Mononuclear cell (primary cell): ENCODE measurements around the gene FAR2. TPM values are rescaled to one million over a fixed set of nuclear protein-coding genes. Genes with fewer than 3 reads are reported as not detected.

Experiments used
- H3K27me3 ChIP-seq: 2 replicates; pipeline ENCODE4 v1.6.0; 2011; ENCODE audit warnings: low read length, control low read depth; ENCODE audit not compliant: insufficient read depth
- H3K4me1 ChIP-seq: 2 replicates; pipeline ENCODE4 v1.5.1; 2011; ENCODE audit warnings: mild to moderate bottlenecking, low read length, control low read depth; ENCODE audit not compliant: insufficient read depth
- H3K4me3 ChIP-seq: 2 replicates; pipeline ENCODE4 v1.5.1; 2011; ENCODE audit warnings: mild to moderate bottlenecking, low read length, moderate library complexity
- H3K9me3 ChIP-seq: 2 replicates; pipeline ENCODE4 v1.5.1; 2011; ENCODE audit warnings: low read depth, mild to moderate bottlenecking, control low read depth, low read length
- total RNA-seq: library from RNA; depleted of rRNA; stranded (reverse); fragments of >200 nt; gene quantifications from one replicate; pipeline ENCODE4 v1.2.3, GENCODE V29; 2012

Gene FAR2
- total RNA-seq, 1 donor, result 7.0 TPM

DNA sequence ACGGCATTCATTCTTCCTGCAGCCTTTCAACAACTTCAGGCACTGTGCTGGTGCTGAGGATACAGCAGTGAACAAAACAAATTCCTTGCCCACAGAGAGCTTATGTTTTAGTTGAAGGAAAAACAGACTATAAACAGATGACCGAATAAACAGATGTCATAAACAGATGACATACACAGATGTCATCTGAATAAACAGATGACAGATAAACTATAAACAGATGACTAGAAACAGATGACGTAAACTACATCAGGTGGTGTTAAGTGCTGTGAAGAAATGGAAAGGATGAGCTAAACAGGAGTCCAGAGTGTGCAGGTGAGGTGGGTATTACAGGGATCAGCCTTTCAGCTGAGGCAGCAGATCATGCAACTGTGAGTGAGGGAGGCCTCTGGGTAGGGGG lies 80.9 kb downstream of the FAR2 start:
- H3K27me3 ChIP-seq, result no peaks in the 10 kb centered on the region

DNA sequence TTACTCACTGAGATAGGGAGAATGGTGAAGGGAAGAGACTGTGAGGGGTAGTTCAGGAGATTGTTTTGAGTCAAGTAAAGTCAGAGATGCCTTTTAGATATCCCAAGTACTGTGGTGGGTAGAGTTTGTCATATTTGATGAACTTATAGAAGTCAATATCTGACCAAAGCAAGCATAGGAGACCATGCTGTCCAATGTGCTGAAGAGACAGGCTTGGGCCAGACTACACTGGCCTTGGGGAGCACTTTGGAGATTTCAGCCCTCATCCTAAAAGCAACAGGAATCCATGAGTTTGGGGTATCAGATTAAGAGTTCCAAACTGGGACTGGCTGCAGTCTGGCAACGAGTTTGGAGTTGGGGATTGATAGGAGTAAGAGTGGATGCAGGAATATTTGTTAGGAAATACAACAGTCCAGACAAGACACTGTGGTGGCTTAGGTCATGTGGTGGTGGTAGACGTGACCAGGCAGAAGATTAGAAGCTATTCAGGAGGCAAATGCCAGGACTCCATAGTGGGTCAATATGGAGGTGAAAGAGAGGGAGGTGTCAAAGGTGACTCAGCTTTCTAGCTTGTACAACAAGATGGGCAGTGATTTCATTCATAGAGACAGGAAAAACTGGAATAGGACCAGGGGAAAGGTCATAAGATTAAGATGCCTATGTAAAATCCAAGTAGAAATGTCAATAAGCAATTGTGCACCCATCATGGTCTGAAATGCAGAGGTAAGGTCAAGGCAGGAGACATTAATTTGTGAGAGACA lies 81.9 kb downstream of the FAR2 start:
- no peak overlapping the region for H3K4me3 ChIP-seq
- no peaks in the 10 kb centered on the region for H3K4me1 ChIP-seq
- no peaks in the 10 kb centered on the region for H3K27me3 ChIP-seq
- no peaks in the 10 kb centered on the region for H3K9me3 ChIP-seq

More for the DNA sequence above, 80.9 kb downstream of the FAR2 start:
- H3K4me1 ChIP-seq, result no peaks in the 10 kb centered on the region
- H3K4me3 ChIP-seq, result no peak overlapping the region
- H3K9me3 ChIP-seq, result no peaks in the 10 kb centered on the region

DNA sequence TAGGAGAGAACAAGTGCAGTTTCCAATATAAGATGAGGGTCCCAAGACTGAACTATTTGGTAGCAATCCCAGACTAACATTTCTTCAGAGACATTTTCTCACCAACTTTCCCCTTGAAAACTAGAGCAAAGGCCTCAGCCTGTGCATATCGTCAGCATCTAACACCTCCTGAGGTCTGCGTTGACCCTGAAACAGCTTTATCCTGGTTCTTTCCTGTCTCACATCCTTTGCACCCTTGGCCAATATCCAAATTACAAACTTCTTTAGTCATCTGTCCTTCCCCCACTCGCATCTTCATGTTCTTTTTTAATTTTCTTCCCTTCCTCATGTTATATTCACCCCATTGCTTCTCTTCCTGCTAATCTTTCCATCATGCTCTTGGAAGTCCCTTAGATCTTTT lies 83.0 kb downstream of the FAR2 start:
- Histone ChIP-seq H3K4me3 (no peak overlapping the region), H3K27me3 (no peaks in the 10 kb centered on the region), H3K9me3 (no peaks in the 10 kb centered on the region), H3K4me1 (no peaks in the 10 kb centered on the region)

DNA sequence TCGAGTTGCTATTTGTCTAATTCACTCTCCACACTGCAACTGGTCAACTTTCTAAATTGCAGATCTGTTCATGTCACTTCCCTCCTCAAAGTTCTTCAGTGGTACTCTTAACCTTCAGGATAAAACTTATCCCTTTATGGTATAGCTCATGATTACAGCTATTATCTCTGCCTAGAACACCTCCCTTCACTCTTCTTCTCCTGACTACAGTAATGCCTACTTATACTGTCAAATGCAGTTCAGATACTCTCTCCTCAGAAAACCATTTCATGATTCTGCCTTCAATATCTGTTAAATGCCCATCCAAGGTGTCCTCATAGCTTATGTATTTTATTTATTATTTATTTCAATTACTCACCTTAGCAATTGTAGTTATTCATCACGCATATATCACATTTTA lies 85.5 kb downstream of the FAR2 start:
- Histone ChIP-seq H3K4me3 (no peak overlapping the region), H3K9me3 (no peaks in the 10 kb centered on the region), H3K27me3 (no peaks in the 10 kb centered on the region), H3K4me1 (no peaks in the 10 kb centered on the region)

DNA sequence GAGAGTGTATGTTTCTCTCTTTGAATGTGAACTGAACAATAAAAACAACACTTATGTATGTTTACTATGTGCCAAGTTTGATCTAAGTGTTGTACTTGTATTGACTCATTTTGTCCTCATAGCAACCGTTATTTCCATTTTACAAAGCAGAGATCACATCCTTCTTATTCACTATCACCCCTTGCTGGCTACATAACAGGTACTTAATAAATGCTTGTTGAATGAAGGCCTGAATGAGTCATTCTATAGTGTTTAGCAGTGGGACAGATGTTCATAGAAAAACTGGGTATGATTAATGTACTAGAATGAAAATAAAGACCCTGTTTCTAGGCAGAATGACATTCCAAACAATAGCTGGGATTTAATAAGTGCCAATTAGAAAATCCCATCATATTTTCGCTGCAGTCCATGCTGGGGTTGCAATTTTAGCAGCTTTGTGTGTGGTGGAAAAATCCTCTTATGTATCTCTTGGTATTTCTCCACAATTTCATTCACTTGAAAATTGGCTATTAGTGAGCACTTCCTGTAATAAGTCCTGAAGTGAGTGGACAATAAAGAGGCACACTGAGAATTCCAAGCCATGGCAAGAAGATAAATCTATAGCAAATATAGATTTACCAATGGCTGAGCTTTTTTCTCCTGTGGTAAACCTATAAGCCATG lies 86.0 kb downstream of the FAR2 start:
- no peaks in the 10 kb centered on the region for H3K27me3 ChIP-seq
- no peaks in the 10 kb centered on the region for H3K9me3 ChIP-seq
- H3K4me1 ChIP-seq, result no peaks in the 10 kb centered on the region
- no peak overlapping the region for H3K4me3 ChIP-seq

DNA sequence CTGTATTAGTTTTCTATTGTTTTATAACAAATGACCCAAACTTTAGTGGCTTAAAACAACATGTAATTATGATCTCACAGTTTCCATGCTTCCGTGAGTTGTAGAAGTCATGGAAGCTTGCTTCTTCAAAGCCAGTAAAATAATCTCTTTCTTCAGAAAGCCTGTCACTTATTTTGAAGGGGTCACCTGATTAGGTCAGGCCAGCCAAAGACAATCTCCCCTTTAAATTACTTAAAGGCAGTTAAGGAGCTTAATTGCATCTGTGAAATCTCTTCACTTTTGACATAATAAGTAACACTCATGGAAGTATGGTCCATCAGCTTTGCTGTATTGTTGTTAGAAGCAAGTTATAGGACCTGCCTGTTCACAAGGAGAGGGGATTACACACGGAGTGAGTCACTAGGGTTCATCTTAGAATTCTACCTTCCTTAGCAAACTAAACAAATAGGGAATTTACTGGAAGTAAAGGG lies 89.8 kb downstream of the FAR2 start:
- H3K27me3 ChIP-seq, result no peaks in the 10 kb centered on the region
- no peaks in the 10 kb centered on the region for H3K9me3 ChIP-seq
- H3K4me1 ChIP-seq, result peaks cover 27% of the 10 kb centered on the region
- no peak overlapping the region for H3K4me3 ChIP-seq

DNA sequence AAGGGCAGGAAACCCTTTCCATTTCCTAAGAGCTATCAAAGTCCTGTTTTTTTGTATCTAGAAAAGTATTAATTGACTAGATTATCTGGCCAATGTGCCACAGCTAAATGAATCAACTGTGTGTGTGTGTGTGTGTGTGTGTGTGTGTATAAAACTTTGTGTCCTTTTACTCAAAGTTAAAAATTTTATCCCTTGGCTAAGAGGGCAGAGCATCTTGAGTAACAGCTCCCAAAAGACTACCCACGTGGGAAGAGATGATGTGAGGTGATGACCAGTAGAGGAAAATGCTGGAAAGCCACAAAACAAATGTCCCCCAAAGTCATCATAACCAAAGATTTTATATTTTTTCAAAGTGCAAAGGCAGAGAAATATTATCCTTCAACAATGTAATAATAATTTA lies 90.3 kb downstream of the FAR2 start:
- H3K9me3 ChIP-seq, result no peaks in the 10 kb centered on the region
- peaks cover 27% of the 10 kb centered on the region for H3K4me1 ChIP-seq
- no peak overlapping the region for H3K4me3 ChIP-seq
- no peaks in the 10 kb centered on the region for H3K27me3 ChIP-seq

DNA sequence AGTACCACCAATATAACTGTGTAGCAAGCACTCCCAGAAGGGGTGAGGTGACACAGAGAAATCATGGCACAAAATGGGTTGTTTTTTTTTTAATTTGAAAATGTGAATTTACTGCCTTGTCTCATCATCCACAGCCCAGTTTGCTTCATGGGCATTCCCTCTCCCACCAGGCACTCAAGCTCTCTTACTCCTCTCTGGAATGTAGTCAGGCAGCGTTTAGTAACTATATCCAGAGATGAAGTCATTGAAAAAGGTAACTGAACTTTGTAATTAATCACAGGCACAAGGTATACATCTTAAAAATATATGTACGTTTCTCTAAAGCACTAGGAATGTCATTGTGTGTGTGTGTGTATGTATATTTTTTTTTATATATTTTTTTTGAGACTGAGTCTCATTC lies 91.4 kb downstream of the FAR2 start:
- Histone ChIP-seq H3K4me1 (peaks cover 27% of the 10 kb centered on the region), H3K9me3 (no peaks in the 10 kb centered on the region), H3K27me3 (no peaks in the 10 kb centered on the region), H3K4me3 (no peak overlapping the region)

DNA sequence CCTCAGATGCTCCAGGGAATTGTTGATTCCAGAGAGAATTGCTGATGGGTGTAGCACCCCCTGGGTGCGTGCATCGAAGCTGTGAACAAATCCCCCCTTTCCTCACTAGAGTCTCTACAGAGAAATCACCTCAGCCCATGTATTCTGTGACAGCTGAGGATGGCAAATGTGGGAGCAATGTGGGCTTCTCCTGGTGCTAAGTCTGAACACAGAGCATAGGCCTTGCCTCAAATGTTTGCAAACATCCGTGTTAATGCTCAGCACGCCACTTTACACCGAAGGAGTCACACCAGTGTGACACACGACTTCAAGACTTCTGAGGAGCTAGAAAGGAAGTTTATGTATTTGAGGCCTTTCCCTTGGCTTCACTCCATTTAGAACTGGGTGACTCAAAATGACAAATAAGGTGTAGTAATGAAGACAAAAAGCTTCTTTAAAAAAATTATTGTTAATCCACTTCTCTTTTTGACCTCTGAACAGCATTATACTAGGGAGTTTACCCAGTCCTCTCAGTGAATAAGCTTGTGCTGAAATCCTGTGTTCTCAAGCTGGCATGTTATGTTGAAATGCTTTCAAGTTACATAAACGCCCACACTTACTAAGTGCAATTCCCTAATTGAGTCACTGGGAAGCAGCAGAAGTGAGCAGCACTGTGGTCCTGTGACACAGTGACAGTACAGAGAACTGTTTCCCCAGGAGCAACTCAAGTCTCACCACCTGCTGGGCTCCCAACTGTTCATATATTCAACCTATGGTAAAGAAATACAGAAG lies 92.9 kb downstream of the FAR2 start:
- no peak overlapping the region for H3K4me3 ChIP-seq
- H3K27me3 ChIP-seq, result no peaks in the 10 kb centered on the region
- H3K4me1 ChIP-seq, result peaks cover 27% of the 10 kb centered on the region
- H3K9me3 ChIP-seq, result no peaks in the 10 kb centered on the region

DNA sequence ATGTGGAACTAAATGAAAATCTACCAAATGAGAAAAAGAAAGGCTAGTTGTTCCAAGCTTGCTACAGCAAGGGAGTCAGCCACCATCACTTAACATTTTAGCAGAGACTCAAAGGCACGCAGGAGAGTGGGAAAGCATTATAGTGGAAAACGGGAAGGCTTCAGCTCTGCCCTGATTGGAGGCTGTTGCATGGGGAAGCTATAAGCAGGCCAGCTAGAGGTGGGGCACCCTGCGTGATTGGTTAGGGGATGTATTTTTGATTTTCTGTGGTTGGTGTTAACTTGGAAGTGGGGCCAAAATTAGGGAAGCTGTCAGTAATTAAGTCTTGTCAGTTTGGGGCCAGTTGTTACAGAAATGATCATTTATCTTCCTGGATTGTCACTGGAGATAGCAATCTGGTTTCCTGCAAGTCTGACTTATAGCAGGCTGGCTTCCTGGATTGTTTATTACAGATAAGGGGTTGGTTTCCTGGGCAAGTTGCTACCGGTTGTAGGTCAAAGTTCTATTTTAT lies 93.9 kb downstream of the FAR2 start:
- H3K27me3 ChIP-seq, result no peaks in the 10 kb centered on the region
- H3K9me3 ChIP-seq, result no peaks in the 10 kb centered on the region
- peaks cover 27% of the 10 kb centered on the region for H3K4me1 ChIP-seq
- no peak overlapping the region for H3K4me3 ChIP-seq

DNA sequence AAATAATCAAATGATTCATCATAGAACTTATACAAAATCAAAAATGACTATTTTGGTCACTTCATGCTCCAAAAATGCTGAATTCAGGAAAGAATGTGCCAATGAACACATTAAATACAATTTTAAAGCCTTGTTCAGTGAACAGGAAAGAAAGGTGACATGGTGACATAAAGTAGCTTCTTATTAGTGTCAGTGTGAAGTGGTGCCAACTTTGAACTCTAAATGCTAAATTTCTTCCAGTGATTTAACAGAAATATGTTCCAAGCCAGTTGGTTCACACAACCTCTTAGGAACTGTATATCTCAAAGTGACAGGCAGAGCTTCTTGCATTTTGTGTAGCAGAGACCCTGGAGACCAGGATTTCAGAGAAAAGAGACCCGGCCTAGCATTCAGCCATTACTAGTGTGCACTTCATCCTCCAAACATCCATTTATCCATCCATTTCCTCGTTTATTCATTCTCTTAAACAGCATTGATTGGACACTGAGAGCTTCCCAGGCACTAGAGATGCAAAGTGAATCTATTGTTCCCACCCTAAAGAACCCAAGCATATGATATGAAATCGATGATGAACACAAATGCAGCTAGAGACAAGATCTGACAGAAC lies 95.2 kb downstream of the FAR2 start:
- no peaks in the 10 kb centered on the region for H3K9me3 ChIP-seq
- H3K4me1 ChIP-seq, result peaks cover 27% of the 10 kb centered on the region
- H3K27me3 ChIP-seq, result no peaks in the 10 kb centered on the region
- H3K4me3 ChIP-seq, result no peak overlapping the region

DNA sequence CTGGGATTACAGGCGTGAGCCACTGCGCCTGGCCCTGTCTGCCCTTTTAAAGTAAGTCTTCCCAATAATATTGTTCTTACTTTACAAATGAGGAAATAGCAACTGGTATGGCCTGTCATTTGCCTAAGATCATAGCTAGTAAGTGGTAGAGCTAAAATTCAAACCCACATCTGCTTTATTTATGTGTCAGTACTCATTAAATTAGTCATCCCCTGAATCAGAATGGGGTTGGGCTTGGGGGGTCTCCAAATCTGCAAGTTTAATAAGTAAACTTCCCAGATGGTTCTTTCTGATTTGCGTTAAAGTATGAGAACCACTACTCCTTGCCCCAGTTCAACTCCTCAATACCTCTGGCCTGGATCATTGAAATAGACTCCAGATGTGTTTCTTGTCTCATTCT lies 96.2 kb downstream of the FAR2 start:
- H3K27me3 ChIP-seq, result no peaks in the 10 kb centered on the region
- no peak overlapping the region for H3K4me3 ChIP-seq
- H3K4me1 ChIP-seq, result peaks cover 27% of the 10 kb centered on the region
- H3K9me3 ChIP-seq, result no peaks in the 10 kb centered on the region

DNA sequence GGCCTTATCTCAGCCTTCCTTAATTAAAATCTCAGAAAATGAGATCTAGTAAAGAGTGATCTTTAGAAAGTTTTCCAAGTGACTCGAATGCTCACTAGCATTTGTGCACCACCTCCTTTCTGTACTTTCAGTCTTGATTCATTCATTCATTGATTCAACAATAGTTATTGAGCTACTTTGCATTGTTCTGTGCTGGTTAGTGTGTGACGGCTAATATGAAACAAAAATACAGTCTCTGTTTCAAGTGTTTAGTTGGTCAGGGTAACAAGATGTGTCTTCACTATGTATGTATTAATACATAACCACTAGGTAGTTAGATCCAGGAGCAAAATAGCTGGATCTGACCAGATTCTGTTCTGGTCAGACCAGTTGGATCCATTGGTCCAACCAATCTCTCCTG lies 100.9 kb downstream of the FAR2 start:
- Histone ChIP-seq H3K9me3 (no peaks in the 10 kb centered on the region), H3K4me1 (peaks cover 3% of the 10 kb centered on the region), H3K27me3 (no peaks in the 10 kb centered on the region), H3K4me3 (no peak overlapping the region)

DNA sequence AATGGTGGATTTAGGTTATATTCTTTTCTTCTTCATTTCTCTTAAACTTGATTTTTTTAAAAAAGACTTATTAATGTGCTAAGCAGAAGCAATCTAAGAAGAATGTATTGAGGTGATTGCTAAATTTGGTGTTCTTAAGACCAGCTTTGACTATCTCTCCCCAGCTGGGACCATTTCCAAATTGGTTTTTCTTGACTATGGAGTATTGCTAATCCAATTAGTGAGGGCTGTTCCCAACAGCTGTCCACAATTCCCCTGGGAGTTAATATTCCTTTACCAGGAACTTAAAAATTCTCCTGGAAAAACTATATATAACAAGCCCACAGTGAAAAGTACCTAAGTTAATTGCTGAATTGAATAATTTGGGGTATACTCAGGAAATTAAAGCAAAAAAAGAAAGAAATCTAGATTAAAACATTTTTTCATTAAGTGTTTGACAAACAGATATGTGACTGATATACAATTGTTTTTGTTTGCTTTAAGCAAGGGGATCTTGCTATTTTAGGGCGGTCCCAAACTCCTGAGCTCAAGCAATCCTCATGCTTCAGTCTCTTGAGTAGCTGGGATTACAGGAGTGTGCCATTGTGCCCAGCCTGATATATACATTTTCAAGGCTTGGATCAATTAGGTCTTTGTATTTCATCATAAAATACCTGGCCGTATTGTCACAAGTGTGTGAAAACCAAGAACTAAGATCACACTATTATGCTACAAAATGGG lies 105.0 kb downstream of the FAR2 start:
- Histone ChIP-seq H3K4me3 (no peak overlapping the region), H3K4me1 (peaks cover 13% of the 10 kb centered on the region), H3K9me3 (no peaks in the 10 kb centered on the region), H3K27me3 (no peaks in the 10 kb centered on the region)
